ENCODE data around the gene HSD17B7. TPM values are rescaled to one million over a fixed set of nuclear protein-coding genes. Genes with fewer than 3 reads are reported as not detected.
"Not testable (repeated sequence)": the region's sequence is repeated elsewhere in the genome, so short reads cannot be mapped to it uniquely, and the experiment has no call there.

The HSD17B7 gene
- total RNA-seq, 1 donor from 2014 or later, result 4.9 TPM

DNA sequence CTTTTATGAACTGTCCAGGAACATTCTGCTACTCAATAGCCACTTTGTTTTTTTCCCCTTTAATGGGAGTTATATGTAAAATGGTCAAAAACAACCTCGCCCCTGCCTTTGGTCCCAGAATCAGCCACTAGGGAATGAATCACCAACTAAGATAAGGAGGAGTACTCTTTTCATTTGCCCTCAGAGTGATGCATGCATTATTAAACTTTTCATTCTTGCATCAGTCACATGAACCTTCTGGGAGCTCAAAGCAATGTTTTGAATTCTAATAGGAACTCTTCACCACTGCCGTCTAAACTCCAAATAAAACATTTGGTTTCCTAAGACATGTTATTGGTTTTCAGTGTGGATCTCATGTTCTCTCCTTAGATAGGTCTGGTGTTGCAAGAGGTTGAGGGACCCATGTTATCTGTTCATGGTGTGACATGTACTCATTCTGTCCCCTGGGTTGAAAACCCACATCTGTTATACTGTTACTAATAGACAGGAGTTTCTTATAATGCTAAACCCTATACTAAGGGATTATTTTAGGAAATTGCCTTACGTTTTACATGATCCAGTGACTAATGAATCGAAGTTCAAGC, 17.8 kb upstream of the HSD17B7 start:
- no peak for DNase-seq (ENCODE audit: low spot score)

DNA sequence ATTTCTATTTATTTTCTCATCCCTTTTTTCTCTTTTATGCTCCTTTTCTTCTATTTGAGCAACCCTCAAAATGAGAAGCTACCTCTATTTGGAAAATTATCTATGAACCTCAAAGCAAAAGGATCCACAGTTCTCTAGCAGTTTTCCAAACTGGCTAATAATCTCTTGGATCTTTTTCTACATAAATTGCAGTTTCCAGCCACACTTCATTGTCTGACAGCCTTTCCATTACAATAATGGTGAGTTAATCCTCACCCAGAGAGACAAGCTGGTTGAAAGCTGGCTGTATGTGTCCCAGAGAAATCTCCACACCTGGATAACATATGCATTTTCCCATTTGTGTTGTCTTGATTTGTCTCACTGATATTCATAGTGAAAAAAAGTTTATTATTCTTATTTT, 16.5 kb upstream of the HSD17B7 start:
- no peak overlapping the region for H3K4me3 Mint-ChIP-seq (ENCODE audit: unreplicated experiment)
- no peak for TF ChIP-seq CTCF (IDR thresholded peaks at IDR 0.05)

More for the DNA sequence above, 17.8 kb upstream of the HSD17B7 start:
- Mint-ChIP-seq H3K4me1 (ENCODE audit: low read depth) (peaks cover 6% of the 10 kb centered on the region), H3K27ac (ENCODE audit: unreplicated experiment) (no peak overlapping the region), H3K4me3 (ENCODE audit: unreplicated experiment) (no peak overlapping the region), H3K27me3 (ENCODE audit: low read depth) (no peaks in the 10 kb centered on the region), H3K36me3 (ENCODE audit: low read depth) (peaks cover 62% of the 10 kb centered on the region), H3K9me3 (ENCODE audit: low read depth) (no peaks in the 10 kb centered on the region)
- TF ChIP-seq CTCF (IDR thresholded peaks at IDR 0.05), result no peak

DNA sequence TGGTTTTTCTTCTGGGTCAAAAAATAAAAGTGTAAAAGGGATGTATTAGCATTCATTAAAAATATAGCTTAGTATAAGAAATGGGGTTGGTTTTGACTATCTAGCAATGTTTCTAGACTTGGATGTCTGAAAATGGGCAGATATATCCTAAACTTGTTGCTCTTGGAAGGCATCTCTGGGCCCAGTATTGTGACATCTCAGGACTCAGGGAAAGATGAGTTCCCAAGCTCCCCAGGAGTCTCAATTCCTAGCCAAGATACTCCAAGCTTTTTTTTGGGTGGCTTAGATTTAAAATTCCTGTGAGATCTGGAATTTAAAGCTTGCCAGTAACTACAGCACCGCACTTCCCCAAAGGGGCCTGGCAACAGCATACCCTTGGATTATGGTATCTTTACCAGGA, 11.5 kb upstream of the HSD17B7 start:
- no peaks in the 10 kb centered on the region for H3K9me3 Mint-ChIP-seq (ENCODE audit: low read depth)
- H3K27me3 Mint-ChIP-seq (ENCODE audit: low read depth), result no peaks in the 10 kb centered on the region
- H3K27ac Mint-ChIP-seq (ENCODE audit: unreplicated experiment), result no peak overlapping the region
- H3K4me1 Mint-ChIP-seq (ENCODE audit: low read depth), result no peaks in the 10 kb centered on the region
- TF ChIP-seq CTCF (IDR thresholded peaks at IDR 0.05), result no peak
- no peak overlapping the region for H3K4me3 Mint-ChIP-seq (ENCODE audit: unreplicated experiment)
- DNase-seq (ENCODE audit: low spot score), result no peak
- peaks cover 53% of the 10 kb centered on the region for H3K36me3 Mint-ChIP-seq (ENCODE audit: low read depth)

More for the DNA sequence above, 16.5 kb upstream of the HSD17B7 start:
- DNase-seq (ENCODE audit: low spot score), result no peak
- no peaks in the 10 kb centered on the region for H3K27me3 Mint-ChIP-seq (ENCODE audit: low read depth)
- H3K36me3 Mint-ChIP-seq (ENCODE audit: low read depth), result peaks cover 55% of the 10 kb centered on the region
- no peaks in the 10 kb centered on the region for H3K9me3 Mint-ChIP-seq (ENCODE audit: low read depth)
- no peak overlapping the region for H3K27ac Mint-ChIP-seq (ENCODE audit: unreplicated experiment)
- peaks cover 6% of the 10 kb centered on the region for H3K4me1 Mint-ChIP-seq (ENCODE audit: low read depth)

DNA sequence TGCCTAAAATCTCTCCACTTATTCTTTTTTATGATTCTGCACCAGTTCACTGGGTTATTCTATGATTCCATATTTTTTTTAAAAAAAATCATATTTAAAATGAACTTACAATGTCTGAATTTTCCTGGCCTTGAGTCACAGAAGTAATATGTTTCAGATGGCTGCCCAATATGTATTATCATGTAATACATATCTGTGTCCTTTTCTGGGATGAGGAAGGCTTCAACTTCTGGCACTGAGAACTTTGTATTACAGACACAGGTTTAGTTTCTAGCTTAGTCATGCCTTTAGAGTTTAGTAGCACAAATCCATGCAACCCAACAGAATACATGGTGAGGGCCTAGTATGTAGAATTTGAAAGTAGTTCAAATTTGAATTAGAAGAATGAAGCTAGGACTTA, 7.8 kb upstream of the HSD17B7 start:
- Mint-ChIP-seq H3K4me3 (ENCODE audit: unreplicated experiment) (no peak overlapping the region), H3K4me1 (ENCODE audit: low read depth) (no peaks in the 10 kb centered on the region), H3K27me3 (ENCODE audit: low read depth) (no peaks in the 10 kb centered on the region), H3K36me3 (ENCODE audit: low read depth) (peaks cover 37% of the 10 kb centered on the region), H3K9me3 (ENCODE audit: low read depth) (no peaks in the 10 kb centered on the region), H3K27ac (ENCODE audit: unreplicated experiment) (no peak overlapping the region)
- no peak for TF ChIP-seq CTCF (IDR thresholded peaks at IDR 0.05)
- no peak for DNase-seq (ENCODE audit: low spot score)

DNA sequence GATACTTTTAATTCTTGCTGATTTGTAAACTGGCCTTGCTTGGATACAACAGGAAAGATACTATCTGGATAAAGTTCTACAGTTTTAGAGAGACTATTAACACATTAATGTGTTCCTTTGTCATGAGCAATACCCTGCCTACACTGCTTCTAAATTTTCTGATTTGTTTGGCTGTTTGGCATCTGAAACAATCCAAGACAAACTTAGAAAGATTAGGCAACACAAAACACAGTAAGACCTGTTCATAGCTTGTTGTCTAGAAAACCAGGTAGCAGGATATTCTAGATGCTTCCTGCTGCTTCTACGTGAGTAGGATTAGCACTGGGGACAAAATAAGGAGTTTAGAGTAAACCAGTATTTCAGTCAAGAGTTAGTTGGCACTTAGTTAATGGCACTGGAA, 5.6 kb upstream of the HSD17B7 start:
- not testable (repeated sequence) for H3K4me3 Mint-ChIP-seq (ENCODE audit: unreplicated experiment); H3K27ac Mint-ChIP-seq (ENCODE audit: unreplicated experiment); H3K4me1 Mint-ChIP-seq (ENCODE audit: low read depth); H3K27me3 Mint-ChIP-seq (ENCODE audit: low read depth); H3K9me3 Mint-ChIP-seq (ENCODE audit: low read depth); DNase-seq (ENCODE audit: low spot score)
- peaks cover 28% of the 10 kb centered on the region for H3K36me3 Mint-ChIP-seq (ENCODE audit: low read depth)

DNA sequence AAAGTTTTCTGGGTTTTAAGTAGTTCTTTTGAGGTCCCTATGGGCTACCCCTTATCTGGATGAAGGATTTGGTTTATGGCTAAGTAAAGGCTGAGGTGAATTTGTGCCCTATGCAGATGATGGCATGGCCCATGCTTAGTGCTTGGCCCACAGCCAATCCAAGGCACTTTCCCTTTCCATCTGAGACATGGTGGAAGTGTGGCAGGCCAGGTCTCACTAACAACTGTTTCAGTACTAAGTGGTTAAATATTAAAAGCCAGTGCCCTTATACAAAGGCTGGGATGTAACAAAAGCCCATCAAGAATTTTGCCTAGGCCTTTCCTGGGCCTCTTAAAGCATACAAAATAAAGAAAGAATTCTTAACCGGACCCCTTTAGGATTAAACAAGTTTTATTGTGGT, 1.7 kb upstream of the HSD17B7 start:
- not testable (repeated sequence) for H3K27ac Mint-ChIP-seq (ENCODE audit: unreplicated experiment); DNase-seq (ENCODE audit: low spot score); H3K9me3 Mint-ChIP-seq (ENCODE audit: low read depth); H3K4me1 Mint-ChIP-seq (ENCODE audit: low read depth); H3K36me3 Mint-ChIP-seq (ENCODE audit: low read depth); H3K4me3 Mint-ChIP-seq (ENCODE audit: unreplicated experiment); H3K27me3 Mint-ChIP-seq (ENCODE audit: low read depth)

DNA sequence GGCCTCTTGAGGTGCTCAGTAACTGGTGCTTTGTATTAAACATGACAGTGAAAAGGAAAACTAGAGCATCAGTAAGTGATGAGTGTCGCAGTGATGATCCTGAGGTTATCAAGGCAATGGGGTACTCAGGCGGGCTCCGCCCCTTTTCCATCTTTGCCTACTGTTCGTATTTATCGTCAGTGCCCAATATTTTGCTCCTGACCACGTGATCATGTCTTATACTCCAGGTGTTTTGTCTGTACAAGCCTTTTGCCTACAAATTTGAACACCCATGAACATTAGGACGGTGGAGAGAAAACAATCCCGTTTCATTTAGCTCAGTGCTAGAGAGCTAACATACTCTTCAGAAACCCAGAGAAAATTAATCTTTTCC, 469 bp downstream of the HSD17B7 start:
- Mint-ChIP-seq H3K4me3 (ENCODE audit: unreplicated experiment) (peak overlapping the region; percentile 86), H3K27ac (ENCODE audit: unreplicated experiment) (peak overlapping the region; percentile 92)
- not testable (repeated sequence) for H3K27me3 Mint-ChIP-seq (ENCODE audit: low read depth); H3K9me3 Mint-ChIP-seq (ENCODE audit: low read depth); H3K36me3 Mint-ChIP-seq (ENCODE audit: low read depth); DNase-seq (ENCODE audit: low spot score); H3K4me1 Mint-ChIP-seq (ENCODE audit: low read depth)

DNA sequence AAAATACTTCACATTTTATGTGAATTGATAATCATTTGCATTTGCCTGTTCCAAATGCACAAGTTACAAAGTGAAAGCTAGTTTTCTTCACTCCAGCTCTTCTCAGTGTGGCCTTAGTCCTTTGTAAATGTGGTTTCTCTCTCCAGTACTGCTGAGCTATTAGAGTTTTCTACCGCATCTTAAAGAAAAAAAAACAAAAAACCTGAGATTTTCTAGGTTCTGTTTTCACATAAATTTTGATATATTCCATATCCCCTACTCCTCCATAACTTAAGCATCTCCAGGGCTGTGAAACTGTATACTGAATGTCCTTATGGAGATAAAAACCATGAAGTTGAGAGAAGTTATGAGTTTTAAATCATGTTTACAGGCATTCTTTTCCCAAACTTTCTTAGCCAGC, 3.8 kb downstream of the HSD17B7 start:
- not testable (repeated sequence) for H3K27me3 Mint-ChIP-seq (ENCODE audit: low read depth); H3K36me3 Mint-ChIP-seq (ENCODE audit: low read depth); DNase-seq (ENCODE audit: low spot score); H3K4me1 Mint-ChIP-seq (ENCODE audit: low read depth); H3K27ac Mint-ChIP-seq (ENCODE audit: unreplicated experiment); H3K9me3 Mint-ChIP-seq (ENCODE audit: low read depth); H3K4me3 Mint-ChIP-seq (ENCODE audit: unreplicated experiment)

GRCh38 chr1:162796617-162797279, 6.2 kb downstream of the HSD17B7 start:
- H3K27ac Mint-ChIP-seq (ENCODE audit: unreplicated experiment); H3K4me3 Mint-ChIP-seq (ENCODE audit: unreplicated experiment); H3K27me3 Mint-ChIP-seq (ENCODE audit: low read depth); H3K36me3 Mint-ChIP-seq (ENCODE audit: low read depth); H3K9me3 Mint-ChIP-seq (ENCODE audit: low read depth); DNase-seq (ENCODE audit: low spot score); H3K4me1 Mint-ChIP-seq (ENCODE audit: low read depth): not testable (repeated sequence)
